NOMO-1 (cell line): ENCODE measurements around the gene CTDSPL.
"Not testable (repeated sequence)": the region's sequence is repeated elsewhere in the genome, so short reads cannot be mapped to it uniquely, and the experiment has no call there.

Experiments used
- DNase-seq, 2 experiments: peaks; one replicate each; lab custom pipeline; 2025; ENCODE audit not compliant: unreplicated experiment in 2 of 2; lab: John Stamatoyannopoulos, UW

The CTDSPL gene

DNA sequence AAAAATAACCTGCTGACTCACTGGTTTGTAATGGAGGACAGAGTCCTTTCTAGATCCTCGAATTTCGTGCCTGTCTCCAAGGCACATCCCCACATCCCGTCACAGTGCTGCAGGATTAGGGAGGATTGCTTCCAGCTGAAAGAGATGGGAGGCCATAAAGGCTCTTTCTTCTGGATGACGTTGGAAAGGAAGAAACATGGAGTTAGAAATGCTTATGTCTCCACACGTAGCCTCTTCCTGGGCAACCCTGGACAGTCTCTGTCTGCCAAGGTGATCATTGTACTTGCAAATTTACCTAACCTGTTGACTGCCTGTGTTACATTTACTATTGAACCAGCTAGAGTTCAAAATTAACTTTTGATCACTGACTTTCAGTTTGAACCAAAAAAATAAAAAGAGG lies 101.3 kb downstream of the CTDSPL start:
- DNase-seq: no peak

DNA sequence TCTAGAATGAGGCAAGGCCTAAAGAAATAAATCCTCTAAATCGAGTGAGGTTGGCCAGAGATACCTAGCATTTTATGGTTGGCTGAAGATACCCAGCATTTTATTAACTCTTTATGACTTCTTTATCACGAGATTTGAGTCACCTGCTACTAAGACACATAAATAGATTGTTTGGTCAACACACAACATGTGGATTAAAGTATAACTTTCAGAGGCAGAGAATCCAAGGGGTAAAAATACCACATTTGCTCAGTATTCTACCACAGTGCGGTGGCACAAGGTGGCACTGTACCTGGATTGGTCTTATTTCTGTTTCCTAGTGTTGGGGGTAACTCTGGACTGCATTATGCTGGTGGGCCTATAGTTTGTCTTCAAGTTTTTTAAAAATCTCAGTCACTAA lies 102.0 kb downstream of the CTDSPL start:
- no peak for DNase-seq

DNA sequence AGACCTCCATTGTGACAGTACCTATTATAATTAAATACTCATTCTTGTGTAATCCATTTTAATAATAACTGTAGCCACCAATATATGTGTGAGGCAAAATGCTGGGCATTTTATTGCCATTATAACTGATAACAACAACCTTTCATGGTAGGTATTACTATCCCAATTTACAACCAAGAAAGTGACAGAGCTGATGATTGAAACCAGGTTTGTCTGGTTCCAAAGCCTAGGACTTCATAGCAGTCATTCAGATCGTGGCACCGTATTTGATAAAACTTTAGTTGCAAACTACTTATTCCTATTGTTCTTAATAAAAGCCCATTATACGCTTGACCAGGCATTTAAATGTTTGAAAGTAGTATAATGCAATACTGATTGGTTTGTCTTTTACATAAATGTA lies 102.5 kb downstream of the CTDSPL start:
- DNase-seq: no peak

DNA sequence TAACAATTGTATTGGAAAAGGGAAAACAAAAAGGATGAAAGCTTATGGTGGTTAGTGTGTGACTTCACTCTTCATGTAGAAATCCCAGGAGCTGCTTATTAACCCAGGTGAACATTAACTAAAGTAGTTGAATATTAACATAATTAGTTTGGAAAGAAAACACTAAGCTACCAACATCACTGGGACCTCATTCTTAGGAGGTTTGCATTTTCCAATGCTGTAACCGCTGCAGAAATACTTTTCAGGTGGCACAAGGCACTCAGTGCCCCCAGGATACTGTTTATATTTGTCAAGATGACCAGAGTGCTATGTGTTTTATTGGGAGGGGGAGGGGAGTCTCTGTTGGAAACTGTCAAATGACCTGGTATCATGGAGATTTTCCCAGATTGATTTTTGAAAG lies 103.0 kb downstream of the CTDSPL start:
- no peak for DNase-seq

DNA sequence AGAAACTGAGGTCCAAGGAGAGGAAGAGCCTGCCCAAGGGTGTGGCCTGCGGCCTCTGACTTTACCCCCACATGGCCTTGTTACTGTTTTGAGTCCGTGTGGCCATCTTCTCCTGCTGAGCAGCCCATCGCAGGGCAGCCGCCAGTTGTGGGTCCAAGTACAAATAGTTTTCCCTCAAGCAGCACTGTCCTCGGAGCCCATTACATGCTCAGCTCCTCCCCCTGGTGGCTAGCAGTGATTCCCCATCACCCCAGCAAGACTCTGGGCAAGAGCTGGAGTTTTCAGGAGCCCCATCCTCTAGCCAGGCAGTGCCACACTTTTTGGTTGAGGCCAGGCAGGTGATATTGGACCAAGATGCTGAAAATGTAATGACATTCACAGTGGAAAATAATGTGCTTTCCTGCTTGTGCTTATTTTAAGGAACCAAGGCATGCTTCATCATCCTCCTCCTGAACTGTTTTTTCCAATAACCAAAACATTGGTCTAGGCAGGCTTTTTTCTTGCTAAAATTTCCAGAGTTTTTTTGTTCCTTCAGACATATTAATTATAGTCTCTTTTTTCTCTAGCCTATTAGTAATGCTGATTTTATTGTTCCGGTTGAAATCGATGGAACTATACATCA lies 105.7 kb downstream of the CTDSPL start:
- DNase-seq: peak; percentile 33 to 46

DNA sequence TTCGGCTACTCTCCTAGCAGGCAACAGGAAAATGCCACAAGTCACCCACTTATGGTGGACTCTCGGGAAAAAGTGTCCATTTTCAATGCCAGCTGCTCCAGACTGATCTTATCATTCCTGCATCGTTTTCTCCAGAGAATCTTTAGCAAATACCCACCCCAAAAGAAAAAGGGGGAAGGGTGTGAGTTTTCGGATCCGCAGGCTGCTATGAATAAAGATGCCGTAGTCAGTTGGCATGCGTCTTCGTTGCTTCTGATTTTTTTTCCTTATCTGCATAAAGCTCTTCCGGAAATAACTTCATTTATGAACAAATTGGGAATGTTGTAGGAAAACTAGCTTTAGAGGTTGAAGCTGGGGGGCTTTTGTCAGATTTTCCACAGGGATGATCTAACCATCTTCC lies 106.5 kb downstream of the CTDSPL start:
- DNase-seq: no peak

DNA sequence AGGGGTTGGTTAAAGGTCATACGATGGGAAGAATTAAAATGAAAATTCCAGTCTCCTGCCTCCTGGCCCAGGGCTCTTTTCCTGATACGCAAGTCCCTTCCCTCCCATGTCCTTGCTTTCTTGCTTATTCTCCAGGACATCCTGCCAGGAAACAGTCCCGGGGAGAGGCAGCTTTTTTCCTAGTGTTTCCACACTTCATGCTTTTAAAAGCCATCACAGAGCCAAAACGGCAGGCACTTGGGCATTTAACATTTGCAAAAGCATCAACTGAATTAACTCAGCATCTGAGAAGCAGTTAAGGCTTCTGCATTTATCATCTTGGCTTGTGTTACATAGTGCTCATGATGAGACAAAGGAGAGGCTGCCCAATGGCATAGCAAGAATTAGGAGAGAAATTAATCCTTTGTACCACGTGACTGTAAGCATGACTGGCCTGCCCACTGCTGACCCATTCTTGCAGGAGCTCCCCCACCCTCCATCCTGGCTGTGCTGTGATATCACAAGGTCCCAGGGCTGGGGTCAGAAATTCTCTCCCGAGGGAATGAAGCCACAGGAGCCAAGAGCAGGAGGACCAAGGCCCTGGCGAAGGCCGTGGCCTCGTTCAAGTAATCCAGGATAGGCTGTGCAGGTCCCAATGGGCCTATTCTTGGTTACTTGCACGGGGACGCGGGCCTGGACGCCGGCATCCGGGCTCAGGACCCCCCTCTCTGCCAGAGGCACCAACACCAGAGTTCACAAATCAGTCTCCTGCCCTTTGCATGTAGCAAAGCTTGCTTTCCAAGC lies 107.3 kb downstream of the CTDSPL start:
- no peak for DNase-seq

DNA sequence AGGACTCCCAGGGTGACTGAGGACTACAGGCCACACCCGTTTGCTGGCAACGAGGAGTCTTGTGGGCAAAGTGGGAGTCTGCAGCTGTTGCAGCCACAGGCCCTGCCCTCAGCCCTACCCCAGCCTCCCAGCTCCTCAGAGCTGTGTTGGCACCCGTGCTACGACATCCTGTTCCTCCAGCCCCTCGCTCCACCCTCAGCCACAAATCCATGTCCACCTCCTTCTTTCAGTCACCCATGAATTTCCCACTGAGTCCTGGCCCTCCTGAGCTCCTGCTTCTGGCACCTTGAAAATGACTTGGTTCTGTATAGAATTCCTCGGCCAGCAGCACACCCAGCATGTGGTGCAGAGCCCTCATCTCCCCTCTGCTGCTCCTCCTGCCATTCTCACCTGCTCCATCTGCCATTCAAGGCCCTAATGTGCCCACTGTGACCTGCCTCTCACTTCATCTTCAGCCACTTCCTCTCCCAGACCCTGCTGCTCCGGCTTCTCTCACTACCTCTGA lies 108.0 kb downstream of the CTDSPL start:
- DNase-seq: no peak

DNA sequence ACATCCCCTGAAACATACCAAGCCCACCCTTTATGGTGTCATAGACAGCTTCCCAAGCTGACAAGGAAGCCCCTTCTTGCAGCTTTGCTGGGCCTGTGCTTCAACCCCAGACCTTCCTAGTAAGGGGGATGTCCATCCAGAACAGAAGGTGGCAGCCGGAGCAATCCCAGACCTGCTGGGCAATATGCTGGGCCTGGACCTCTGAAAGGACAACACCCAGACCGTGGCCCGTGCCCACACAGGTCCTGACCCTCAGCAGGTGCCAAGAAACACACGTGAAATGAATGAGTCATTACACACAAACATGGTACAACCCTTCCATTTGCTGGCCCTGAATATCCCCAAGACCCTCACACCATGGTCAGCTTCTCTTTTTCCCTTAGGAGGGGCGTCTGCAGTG lies 109.1 kb downstream of the CTDSPL start:
- no peak for DNase-seq

DNA sequence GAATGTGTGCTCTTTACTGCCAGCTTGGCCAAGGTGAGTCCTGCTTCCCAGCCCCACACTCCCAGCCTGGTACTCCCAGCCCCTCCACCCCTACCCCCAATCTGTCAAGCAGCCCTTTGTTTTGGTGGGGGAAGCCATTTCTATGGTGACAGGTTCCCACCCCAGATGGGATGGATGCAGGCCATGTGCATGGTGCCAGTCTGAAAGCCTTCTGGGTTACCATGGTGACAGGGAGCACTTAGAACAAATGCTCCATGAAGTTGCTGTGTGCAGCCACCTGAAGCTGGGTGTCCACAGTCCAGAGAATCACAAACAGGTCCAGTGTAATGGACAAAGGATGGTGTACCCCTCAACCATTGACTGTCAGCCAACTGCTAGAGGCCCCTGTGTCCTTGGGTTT lies 109.8 kb downstream of the CTDSPL start:
- DNase-seq: no peak

DNA sequence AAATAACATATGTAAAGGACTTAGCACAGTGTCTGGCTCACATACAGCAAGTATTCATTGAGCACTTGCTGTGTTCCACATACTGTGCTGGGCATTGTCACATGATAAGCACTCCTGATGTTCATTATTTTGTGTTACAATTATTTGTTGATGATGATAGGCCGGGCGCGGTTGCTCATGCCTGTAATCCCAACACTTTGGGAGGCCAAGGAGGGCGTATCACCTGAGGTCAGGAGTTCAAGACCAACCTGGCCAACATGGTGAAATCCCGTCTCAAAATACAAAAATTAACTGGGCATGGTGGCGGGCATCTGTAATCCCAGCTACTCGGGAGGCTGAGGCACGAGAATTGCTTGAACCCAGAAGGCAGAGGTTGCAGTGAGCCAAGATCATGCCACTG lies 110.4 kb downstream of the CTDSPL start:
- DNase-seq: not testable (repeated sequence)

DNA sequence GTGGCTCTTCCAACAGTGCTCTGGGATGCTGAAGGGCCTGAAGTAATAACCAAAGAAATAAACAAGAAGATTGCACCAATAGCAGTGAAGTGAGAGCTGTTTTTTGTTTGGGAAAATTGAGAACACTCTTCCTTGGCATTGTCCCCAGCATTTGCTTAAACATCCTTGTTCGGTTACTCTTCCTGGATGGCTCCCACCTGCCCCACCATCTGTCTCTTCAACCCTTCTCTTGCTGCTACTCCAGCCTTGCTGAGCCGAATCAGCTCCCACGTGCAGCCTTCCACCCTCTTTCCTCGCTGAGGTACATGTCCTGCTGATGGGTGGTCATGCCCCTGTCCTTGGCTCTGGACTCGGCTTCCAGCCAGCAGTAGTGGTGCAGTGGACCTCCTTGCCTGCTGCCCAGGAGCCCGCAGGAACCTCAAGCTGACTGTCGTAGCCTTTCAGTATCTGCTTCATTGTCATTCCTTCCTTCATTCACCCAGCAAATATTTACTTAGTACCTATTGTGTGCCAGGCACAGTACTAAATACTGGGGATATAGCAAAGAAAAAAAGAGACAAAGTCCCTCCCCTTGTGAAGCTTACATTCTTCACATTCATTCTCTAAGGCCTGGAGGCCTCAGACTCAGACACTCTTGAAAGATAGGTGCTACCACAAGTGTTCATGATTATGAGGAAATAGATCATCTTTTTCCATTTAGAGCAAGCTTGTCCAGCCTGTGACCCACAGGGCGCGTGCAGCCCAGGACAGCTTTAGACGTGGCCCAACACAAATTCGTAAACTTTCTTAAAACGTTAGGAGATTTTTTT lies 111.8 kb downstream of the CTDSPL start:
- DNase-seq: no peak

DNA sequence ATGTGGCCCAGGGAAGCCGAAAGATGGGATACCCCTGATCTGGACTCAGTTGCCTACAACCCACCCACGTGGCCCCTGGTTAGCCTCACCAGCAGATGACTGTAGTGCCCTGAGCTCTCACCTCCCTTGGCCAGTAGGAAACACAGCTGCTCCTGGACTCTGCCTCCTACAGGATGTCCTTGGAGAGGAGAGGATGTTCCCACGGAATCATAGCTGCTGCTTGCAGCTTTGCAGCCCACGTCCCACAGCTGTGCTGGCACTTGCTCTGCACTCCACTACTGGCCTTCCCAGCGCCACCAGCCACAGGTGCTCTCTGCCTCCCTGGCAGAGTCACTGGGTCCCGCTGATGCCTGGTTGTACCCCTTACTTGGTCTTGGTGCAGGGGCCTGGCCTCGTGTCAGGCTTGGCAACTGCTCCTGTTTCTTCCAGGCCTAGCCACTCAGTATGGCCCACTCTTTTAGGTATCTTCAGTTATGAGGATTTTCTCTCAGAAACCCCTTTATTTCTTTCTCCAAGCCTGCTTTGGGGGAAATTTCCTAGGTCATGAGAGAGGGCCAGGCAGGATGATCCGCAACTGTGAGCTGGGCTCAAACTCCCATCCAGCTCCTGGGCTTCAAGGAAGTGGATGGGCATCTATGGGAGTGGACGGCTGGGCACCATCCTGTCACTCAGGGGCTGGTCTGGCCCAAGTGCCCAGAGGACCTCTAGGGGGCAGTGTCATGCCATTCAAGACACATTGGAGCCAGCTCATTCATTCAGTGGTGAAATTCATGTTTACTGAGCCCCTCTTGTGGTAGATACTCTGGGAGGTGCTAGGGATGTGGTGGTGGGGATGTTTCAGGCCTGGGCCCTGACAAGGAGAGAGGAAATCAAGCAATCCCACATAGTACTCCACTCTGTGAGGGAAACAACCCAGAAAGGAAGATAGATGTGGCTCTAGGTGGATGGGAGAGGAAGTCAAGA lies 112.7 kb downstream of the CTDSPL start:
- DNase-seq: peak; percentile 44 to 74

DNA sequence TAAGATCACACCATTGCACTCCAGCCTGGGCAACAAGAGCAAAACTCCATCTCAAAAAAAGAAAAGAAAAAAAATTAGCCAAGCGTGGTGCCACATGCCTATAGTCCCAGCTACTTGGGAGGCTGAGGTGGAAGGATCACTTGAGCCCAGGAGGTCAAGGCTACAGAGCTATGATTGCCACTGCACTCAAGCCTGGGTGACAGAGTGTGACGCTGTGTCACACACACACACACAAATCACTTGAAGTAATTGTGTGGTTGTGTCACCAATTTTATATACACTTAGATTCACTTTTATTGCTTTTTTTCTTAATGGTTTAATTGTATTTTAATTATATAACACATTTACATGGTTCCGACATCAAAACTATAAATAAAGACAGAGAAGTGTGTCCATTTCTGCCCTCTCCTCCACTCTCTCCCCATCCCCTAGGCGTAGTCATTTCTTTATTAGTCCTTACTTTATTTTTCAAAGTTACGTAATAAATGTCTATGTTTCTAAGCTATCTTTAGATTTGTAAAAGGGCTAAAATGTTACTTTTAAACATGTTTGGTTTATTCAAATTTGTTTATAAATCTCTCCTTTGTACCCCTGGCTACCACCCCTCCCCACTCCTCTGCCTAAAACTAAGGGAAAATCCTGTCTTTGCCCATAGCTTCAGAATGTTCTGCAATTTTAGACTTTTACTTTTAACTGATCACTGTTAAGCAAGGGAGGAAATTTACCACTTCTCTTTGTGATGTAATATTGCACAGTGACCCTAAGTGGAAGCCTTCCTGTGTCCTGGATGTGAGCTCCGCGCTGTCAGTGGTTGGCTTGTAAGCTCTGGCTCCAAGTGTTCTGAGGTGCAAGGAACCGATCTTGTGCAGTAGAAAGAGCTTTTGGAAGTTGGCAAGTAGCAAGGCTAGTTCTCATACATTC lies 118.1 kb downstream of the CTDSPL start:
- DNase-seq: peak; percentile 81 to 90

DNA sequence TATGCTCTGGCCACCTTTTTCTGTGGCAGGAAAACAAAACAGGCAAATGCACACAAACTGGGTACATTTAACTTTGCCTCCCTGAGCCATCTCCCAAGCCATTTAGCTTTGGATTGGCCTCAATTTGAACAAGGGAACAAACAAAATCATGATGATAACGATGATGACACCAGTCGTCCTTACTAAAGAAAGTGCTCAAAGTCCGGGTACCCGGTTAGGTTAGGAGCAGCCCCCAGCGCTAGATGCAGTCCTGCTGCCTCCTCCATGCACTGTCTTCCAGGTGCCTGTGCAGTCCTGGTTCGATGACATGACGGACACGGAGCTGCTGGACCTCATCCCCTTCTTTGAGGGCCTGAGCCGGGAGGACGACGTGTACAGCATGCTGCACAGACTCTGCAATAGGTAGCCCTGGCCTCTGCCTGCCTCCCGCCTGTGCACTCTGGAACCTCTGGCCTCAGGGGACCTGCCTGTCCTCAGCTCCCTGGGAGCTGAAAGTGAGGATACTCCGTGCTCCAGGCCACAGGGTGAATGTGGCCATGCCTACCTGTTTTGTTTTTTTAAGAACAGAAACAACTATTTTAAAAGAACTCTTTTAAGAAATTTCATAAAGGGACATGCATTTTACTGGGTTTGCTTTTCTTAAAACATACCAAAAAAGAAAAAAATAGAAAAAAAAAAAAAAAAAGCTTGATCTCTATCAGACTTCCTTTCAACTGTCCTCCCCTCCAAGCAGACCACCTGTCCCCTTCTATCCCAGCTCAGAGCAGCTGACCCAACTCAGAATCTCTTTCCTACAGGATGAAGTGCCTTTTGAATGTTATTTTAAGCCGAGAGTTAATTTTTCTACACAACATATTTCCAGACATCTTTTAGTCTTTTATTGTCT lies 119.0 kb downstream of the CTDSPL start:
- no peak for DNase-seq

DNA sequence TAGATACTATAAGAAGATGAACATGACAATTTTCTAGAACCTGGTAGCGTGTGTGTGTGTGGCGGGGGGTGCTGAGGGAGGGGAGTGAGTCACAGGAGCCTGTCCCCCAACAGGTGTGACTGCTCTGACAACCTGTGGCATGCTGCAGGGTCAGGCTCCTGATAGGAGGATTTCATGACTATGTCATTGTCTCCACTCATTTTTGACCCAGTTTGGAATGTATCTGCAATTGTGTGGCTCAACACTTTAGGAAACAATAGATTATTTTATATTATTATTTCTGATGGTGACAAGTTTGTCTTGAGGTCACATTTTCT lies 119.6 kb downstream of the CTDSPL start:
- DNase-seq: no peak

DNA sequence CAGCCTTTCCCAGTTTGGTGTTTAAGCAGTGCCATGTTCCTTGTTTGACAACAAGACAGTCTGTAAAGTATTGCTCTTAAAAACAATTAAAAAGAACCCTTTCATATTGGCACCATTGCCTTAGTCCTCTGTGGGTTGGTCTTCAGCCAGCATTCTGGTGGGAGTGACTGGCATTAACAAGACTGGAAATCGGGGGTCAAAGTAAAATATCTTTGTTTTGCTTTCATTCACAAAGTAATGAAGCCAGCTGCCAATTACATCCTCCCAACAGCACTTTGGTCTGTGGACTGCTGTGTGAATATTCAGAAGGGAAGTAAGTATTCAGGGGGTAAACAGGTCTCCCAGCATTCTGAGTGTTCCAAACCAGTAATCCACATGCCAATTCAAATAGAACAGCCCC lies 120.7 kb downstream of the CTDSPL start:
- DNase-seq: no peak

DNA sequence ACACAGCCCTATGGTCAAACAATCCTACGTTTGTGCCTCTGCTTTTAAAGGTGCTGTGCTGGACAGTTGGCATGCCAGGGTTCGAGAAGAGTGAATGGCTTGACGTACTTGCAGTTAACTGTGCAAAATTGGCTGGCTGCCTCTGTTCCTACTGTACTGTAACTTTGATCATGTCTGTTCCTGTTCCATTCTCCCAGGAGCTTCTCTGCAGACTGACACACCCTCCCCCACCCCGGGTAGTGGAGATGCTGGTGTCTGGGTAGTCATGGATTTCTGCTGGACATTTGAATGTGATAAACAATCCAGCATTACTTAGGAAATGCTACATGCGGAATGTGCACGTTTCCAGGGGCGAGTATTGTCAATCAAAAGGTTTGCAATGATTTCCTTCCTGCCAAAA lies 122.4 kb downstream of the CTDSPL start:
- peak in 1 of 2 experiments; percentile 12 for DNase-seq

DNA sequence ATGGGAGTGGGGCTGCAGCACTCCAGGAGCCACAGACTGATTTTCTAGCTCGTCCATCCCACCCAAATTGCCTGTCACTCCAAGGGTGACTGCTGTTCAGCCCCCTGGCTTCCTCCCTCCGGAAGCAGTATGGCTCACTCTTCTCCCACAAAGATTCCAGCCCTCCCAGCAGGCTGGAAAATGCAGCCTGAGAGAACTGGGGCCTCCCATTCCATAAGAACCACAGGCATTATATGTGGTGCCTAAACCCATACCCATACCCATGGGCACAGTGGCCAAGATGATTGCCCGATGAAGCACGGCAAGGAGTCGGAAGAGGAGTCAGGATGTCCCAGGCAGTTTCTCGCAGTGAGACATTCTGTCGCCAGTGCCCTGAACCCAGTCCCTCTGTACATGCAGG lies 122.9 kb downstream of the CTDSPL start:
- no peak for DNase-seq
